HG02759 (cell line): ENCODE measurements around the gene DNASE1.
"Not testable (repeated sequence)": the region's sequence is repeated elsewhere in the genome, so short reads cannot be mapped to it uniquely, and the experiment has no call there.

Source experiments
- ATAC-seq: cut with Tn5 transposase; IDR thresholded peaks from one replicate; pipeline ENCODE4 v1.9.1; 2021; ENCODE audit warnings: mild to moderate bottlenecking, moderate library complexity; ENCODE audit not compliant: unreplicated experiment

Gene DNASE1

GRCh38 chr16:3640632-3641501, 13.6 kb upstream of the DNASE1 start:
- no peak for ATAC-seq

GRCh38 chr16:3641801-3642396, 12.6 kb upstream of the DNASE1 start:
- no peak for ATAC-seq

GRCh38 chr16:3642397-3643094, 11.9 kb upstream of the DNASE1 start:
- ATAC-seq: no peak

GRCh38 chr16:3643095-3643730, 11.3 kb upstream of the DNASE1 start:
- no peak for ATAC-seq

GRCh38 chr16:3645108-3645503, 9.4 kb upstream of the DNASE1 start:
- ATAC-seq: no peak

- no peak for ATAC-seq
Observed at GRCh38 chr16:3645504-3646347, 8.8 kb upstream of the DNASE1 start.

GRCh38 chr16:3646348-3646920, 8.1 kb upstream of the DNASE1 start:
- no peak for ATAC-seq

- no peak for ATAC-seq
Observed at GRCh38 chr16:3650631-3651265, 3.7 kb upstream of the DNASE1 start.

- ATAC-seq: no peak
Observed at GRCh38 chr16:3651461-3652372, 2.8 kb upstream of the DNASE1 start.

- no peak for ATAC-seq
Observed at GRCh38 chr16:3652373-3653195, 1.9 kb upstream of the DNASE1 start.

- no peak for ATAC-seq
Observed at GRCh38 chr16:3655030-3655395, 522 bp downstream of the DNASE1 start.

- ATAC-seq: no peak
Observed at GRCh38 chr16:3655396-3656159, 1.1 kb downstream of the DNASE1 start.

GRCh38 chr16:3656160-3656490, 1.6 kb downstream of the DNASE1 start:
- not testable (repeated sequence) for ATAC-seq

- ATAC-seq: no peak
Observed at GRCh38 chr16:3656491-3657468, 2.3 kb downstream of the DNASE1 start.

- no peak for ATAC-seq
Observed at GRCh38 chr16:3659251-3659650, 4.8 kb downstream of the DNASE1 start.

- no peak for ATAC-seq
Observed at GRCh38 chr16:3661311-3661710, 6.8 kb downstream of the DNASE1 start.
